K562 (cell line): ENCODE results near the gene C1QTNF5. TPM values are rescaled to one million over a fixed set of nuclear protein-coding genes. Genes with fewer than 3 reads are reported as not detected.

Experiments used
- CBFA2T3 ChIP-seq: fragments of 450-650 bp; IDR thresholded peaks from 2 replicates; pipeline ENCODE4 v1.6.1; 2017
- DLX4 ChIP-seq: fragments of 250-450 bp; sonication (Bioruptor Pico); IDR thresholded peaks from 2 replicates; pipeline ENCODE4 v1.6.1; 2021; ENCODE audit warnings: mild to moderate bottlenecking
- FOS ChIP-seq: IDR thresholded peaks from 3 replicates; pipeline ENCODE4 v1.6.1; 2011; ENCODE audit not compliant: insufficient read length; ENCODE audit errors: extremely low read depth
- ILF3 ChIP-seq: fragments of 450-650 bp; IDR thresholded peaks from 2 replicates; pipeline ENCODE4 v1.6.1; 2018; ENCODE audit warnings: antibody characterized with exemption, mild to moderate bottlenecking, moderate library complexity, borderline replicate concordance
- KDM4B ChIP-seq, 2 experiments: fragments of 450-650 bp in 1 of 2; sonication (generic) in 1 of 2; IDR thresholded peaks; 2 replicates each; pipeline ENCODE4 v1.6.1; 2016 to 2017; ENCODE audit warnings: borderline replicate concordance in 2 of 2, antibody characterized with exemption in 1 of 2, low read depth in 1 of 2, mild to moderate bottlenecking in 1 of 2
- MGA ChIP-seq: fragments of 450-650 bp; IDR thresholded peaks from 2 replicates; pipeline ENCODE4 v1.6.1; 2016; ENCODE audit warnings: mild to moderate bottlenecking, moderate library complexity
- NCOR1 ChIP-seq: fragments of 450-650 bp; IDR thresholded peaks from 2 replicates; pipeline ENCODE4 v1.6.1; 2016; ENCODE audit warnings: mild to moderate bottlenecking, moderate library complexity
- NELFE ChIP-seq: IDR thresholded peaks from 2 replicates; pipeline ENCODE4 v1.6.1; 2011; ENCODE audit warnings: mild to moderate bottlenecking; ENCODE audit not compliant: insufficient read depth, insufficient read length
- PHF21A ChIP-seq: fragments of 450-650 bp; IDR thresholded peaks from 2 replicates; pipeline ENCODE4 v1.6.1; 2017; ENCODE audit warnings: low read depth, borderline replicate concordance
- RBM25 ChIP-seq: fragments of 200-400 bp; formaldehyde crosslinking; IDR thresholded peaks from 2 replicates; pipeline ENCODE4 v1.6.1; 2018; ENCODE audit warnings: low read length, low read depth, moderate library complexity; ENCODE audit not compliant: severe bottlenecking
- ZFPM2 ChIP-seq: fragments of 250-450 bp; sonication (Bioruptor Pico); IDR thresholded peaks from 2 replicates; pipeline ENCODE4 v1.5.1; 2022; ENCODE audit warnings: mild to moderate bottlenecking
- ZNF232 ChIP-seq: sonication (generic); formaldehyde crosslinking; IDR thresholded peaks from 2 replicates; pipeline ENCODE4 v1.8.0; 2022; ENCODE audit warnings: mild to moderate bottlenecking, missing genetic modification reagents
- ZNF583 ChIP-seq: fragments of 250-450 bp; sonication (Bioruptor Pico); IDR thresholded peaks from 2 replicates; pipeline ENCODE4 v1.4.0; 2020
- polyA plus RNA-seq, 8 experiments: library from polyadenylated mRNA; depleted of rRNA in 4 of 8; stranded (reverse) in 5 of 8; unstranded in 3 of 8; fragments of >200 nt; fragmentation: Nextera tagmentation in 2 of 8; fragmentation: Illumina TruSeq in 1 of 8; extraction: Ambion mirVana in 2 of 8; extraction: Trizol in 1 of 8; gene quantifications; 2 replicates each; pipeline versions ENCODE4 v1.2.1 to v1.2.3, GENCODE V29; 2011 to 2014; ENCODE audit warnings: inconsistent platforms in 1 of 8, missing spikeins in 1 of 8
- total RNA-seq, 7 experiments: library from RNA; depleted of rRNA in 6 of 7; stranded (reverse); fragments of >200 nt in 6 of 7; fragmentation: Illumina TruSeq in 2 of 7; extraction: Trizol in 2 of 7; gene quantifications; 2 replicates each; pipeline versions ENCODE4 v1.2.1 to v1.2.3, GENCODE V29; 2011 to 2021; ENCODE audit warnings: low replicate concordance in 1 of 7

The C1QTNF5 gene
- total and polyA plus RNA-seq, 9 of the 15 experiments (the other 6 are each of a cell fraction or from before 2014, with no cell fraction given): 0.07 to 0.76 (median 0.24) TPM; not detected in 1

GRCh38 chr11:119320776-119321524 is 19.7 kb downstream of the C1QTNF5 start (continued):
- TF ChIP-seq MGA (peak; percentile 44), RBM25 (no peak), DLX4 (CRISPR knock-in tag) (no peak), ZNF232 (CRISPR knock-in tag) (no peak), ZFPM2 (CRISPR knock-in tag) (no peak), CBFA2T3 (no peak), ILF3 (no peak), FOS (no peak), NCOR1 (peak; percentile 49; the same call in 1 of the 2 replicates), ZNF583 (no peak), NELFE (no peak), KDM4B (IDR thresholded peaks at IDR 0.05; ENCODE audit: borderline replicate concordance in 2 of 2, low read depth in 1 of 2) (no peak), PHF21A (no peak)
